Stimulated activated CD4-positive, alpha-beta T cell treated with anti-CD3 and anti-CD28 coated beads, TNF-alpha, amount 100 ng/mL, for 24 hours (primary cell): ENCODE data around the gene C12orf60.

ENCODE experiments used
- DNase-seq, 3 experiments: peaks; one replicate each; pipeline ENCODE4 v3.0.0-alpha.2; 2020; ENCODE audit warnings: low read depth in 3 of 3

C12orf60 gene

GRCh38 chr12:14776236-14776961 lies 27.1 kb upstream of the C12orf60 start:
- no peak for DNase-seq

GRCh38 chr12:14777271-14777670 lies 26.2 kb upstream of the C12orf60 start:
- no peak for DNase-seq

GRCh38 chr12:14779834-14780233 lies 23.6 kb upstream of the C12orf60 start:
- DNase-seq: no peak

- DNase-seq: no peak
Observed at GRCh38 chr12:14780859-14781258, 22.6 kb upstream of the C12orf60 start.

GRCh38 chr12:14781563-14781962 lies 21.9 kb upstream of the C12orf60 start:
- DNase-seq: no peak

GRCh38 chr12:14782756-14783155 lies 20.7 kb upstream of the C12orf60 start:
- no peak for DNase-seq

- no peak for DNase-seq
Observed at GRCh38 chr12:14784471-14784870, 19.0 kb upstream of the C12orf60 start.

- no peak for DNase-seq
Observed at GRCh38 chr12:14785568-14785967, 17.9 kb upstream of the C12orf60 start.

GRCh38 chr12:14795028-14795448 lies 8.4 kb upstream of the C12orf60 start:
- DNase-seq: no peak

- DNase-seq: no peak
Observed at GRCh38 chr12:14802247-14802646, 1.2 kb upstream of the C12orf60 start.

- no peak for DNase-seq
Observed at GRCh38 chr12:14802721-14803010, 804 bp upstream of the C12orf60 start.

GRCh38 chr12:14803830-14804160 lies 325 bp downstream of the C12orf60 start:
- DNase-seq: no peak

GRCh38 chr12:14810167-14810952 lies 6.9 kb downstream of the C12orf60 start:
- DNase-seq: no peak

- no peak for DNase-seq
Observed at GRCh38 chr12:14810953-14811483, 7.5 kb downstream of the C12orf60 start.

- no peak for DNase-seq
Observed at GRCh38 chr12:14811486-14811885, 8.0 kb downstream of the C12orf60 start.

GRCh38 chr12:14814014-14814413 lies 10.5 kb downstream of the C12orf60 start, which contains the start of gene SMCO3:
Gene SMCO3 (minus strand): TSS chr12:14814182. CDS start chr12:14806680, 7,502 bp downstream.
- DNase-seq: no peak

- DNase-seq: no peak
Observed at GRCh38 chr12:14824012-14824634, 20.7 kb downstream of the C12orf60 start.

- no peak for DNase-seq
Observed at GRCh38 chr12:14825256-14825655, 21.8 kb downstream of the C12orf60 start.

- DNase-seq: no peak
Observed at GRCh38 chr12:14826491-14826890, 23.0 kb downstream of the C12orf60 start.

- DNase-seq: no peak
Observed at GRCh38 chr12:14827043-14827442, 23.6 kb downstream of the C12orf60 start.

- no peak for DNase-seq
Observed at GRCh38 chr12:14828892-14829291, 25.4 kb downstream of the C12orf60 start.

GRCh38 chr12:14833336-14833735 lies 29.9 kb downstream of the C12orf60 start:
- no peak for DNase-seq

GRCh38 chr12:14833952-14834351 lies 30.5 kb downstream of the C12orf60 start:
- DNase-seq: no peak
